ENCODE results near the gene LGR6. TPM values are rescaled to one million over a fixed set of nuclear protein-coding genes. Genes with fewer than 3 reads are reported as not detected.
A peak's percentile ranks its signal among the peaks of the same experiment; 100 is the strongest.
"Not testable (repeated sequence)": the region's sequence is repeated elsewhere in the genome, so short reads cannot be mapped to it uniquely, and the experiment has no call there.

Gene LGR6
- total RNA-seq, 2 experiments from 2014 or later, result 0.26 TPM; not detected in 1

DNA sequence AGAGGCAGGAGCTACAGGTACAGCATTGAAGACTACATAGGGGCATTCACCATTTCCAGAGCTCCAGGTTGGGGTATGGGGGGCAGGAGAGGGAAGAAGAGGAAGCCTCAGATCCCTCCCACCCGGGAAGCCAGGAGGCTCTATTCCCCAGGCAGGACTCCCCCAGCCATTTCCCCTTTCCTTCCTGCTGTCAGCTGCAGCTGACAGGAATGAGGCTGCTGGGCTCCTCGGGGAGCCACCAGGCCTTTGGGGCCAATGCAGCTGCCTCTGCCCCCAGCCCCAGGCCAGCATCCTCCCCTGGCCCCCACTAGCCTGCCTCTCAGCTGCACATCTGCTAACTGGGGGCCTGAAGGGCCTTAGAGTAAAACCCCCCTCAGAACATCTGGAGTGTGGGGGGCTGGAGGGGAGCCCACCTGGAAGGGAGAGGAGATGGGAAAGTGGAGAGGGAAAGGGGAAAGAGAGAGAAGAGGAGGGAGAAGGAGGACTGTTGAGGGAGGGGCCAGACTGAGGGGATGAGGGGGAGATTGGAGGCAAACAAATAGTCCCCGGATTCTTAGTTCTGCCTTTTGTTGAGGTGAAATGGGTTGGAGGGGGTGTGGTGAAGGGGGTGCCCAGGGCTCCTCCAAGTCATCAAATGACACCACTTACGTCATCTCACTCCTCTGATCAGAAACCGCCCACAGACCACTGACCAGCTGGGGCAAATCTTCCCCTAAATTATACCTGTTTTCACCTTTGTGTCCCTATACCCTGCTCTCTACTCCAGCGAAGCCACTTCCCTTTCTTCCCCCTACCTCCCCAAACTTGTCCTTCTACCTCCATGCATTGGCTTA, 58.0 kb downstream of the LGR6 start:
- Mint-ChIP-seq H3K27ac (no peak overlapping the region), H3K9me3 (ENCODE audit: low read depth) (no peaks in the 10 kb centered on the region), H3K4me3 (no peak overlapping the region), H3K27me3 (peaks cover 19% of the 10 kb centered on the region), H3K4me1 (no peaks in the 10 kb centered on the region), H3K36me3 (no peaks in the 10 kb centered on the region)
- no peak for DNase-seq
- CTCF ChIA-PET, result interaction anchor here (1.8 kb wide), 1 partner anchor 15 kb away, joined by 5 read pairs; no protein-coding TSS in a partner anchor
- peak; percentile 12 for ATAC-seq

DNA sequence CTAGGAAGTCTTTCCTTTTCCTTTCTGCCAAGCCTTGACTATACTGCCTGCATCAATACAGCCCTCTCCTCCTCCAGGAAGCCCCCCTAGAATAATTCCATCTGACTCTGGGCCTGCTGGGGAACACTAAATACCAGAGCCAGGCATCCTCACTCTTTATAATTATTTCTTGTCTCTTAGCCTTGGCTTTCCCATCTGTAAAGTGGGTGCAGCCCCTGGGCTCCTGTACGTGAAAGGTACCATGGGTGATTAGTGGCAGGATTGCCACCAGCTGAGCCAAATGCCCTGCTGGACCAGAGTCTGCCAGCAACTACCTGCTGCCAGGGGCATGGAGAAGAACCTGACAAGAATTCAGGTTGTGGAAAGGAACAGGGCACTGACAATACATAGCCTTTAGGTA, 58.7 kb downstream of the LGR6 start:
- Mint-ChIP-seq H3K27me3 (peaks cover 25% of the 10 kb centered on the region), H3K4me3 (no peak overlapping the region), H3K9me3 (ENCODE audit: low read depth) (no peaks in the 10 kb centered on the region), H3K36me3 (no peaks in the 10 kb centered on the region), H3K27ac (no peak overlapping the region), H3K4me1 (peaks cover 2% of the 10 kb centered on the region)
- DNase-seq (no peak), ATAC-seq (no peak)
- CTCF ChIA-PET, result interaction anchor here (0.7 to 1.8 kb wide), 2 partner anchors 15 to 33 kb away, joined by 3 to 5 read pairs; no protein-coding TSS in a partner anchor

DNA sequence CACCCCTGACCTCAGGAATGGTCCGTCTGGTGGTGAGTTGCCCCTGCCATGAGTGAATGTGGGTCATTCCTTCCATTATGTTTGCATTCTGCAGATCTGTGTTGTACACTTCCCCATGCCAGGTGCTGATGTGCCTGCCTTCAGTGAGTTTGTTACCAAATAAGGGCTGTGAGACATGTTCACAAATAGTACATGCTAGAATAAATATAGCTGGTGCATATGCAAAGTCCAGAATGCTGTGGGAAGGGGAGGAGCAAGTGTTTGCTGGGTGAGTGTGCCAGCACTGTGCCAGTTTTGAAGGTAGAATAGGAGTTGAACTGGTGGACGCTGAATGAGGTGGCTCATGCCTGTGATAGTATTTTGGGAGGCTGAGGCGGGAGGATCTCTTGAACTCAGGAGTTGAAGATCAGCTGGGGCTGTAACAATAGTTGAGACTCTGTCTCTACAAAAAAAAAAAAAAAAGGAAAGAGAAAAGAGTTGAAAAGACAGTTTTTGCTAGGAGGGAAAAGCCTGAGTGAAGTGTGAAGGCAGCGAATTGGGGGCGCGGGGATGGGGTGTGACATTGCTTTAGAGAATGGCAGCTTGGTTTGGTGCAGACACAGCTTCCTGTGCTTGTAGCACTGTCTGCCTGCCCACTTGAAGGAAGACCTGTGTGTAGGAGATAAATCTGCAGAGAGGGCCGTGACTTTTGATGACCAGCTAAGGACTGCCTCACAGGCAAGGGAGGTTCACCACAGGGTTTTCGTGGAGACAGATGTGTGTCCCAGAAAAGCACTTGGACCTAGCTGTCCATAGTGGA, 61.1 kb downstream of the LGR6 start:
- no peak for ATAC-seq
- no peaks in the 10 kb centered on the region for H3K9me3 Mint-ChIP-seq (ENCODE audit: low read depth)
- CTCF ChIA-PET, result no interaction called here
- peaks cover 26% of the 10 kb centered on the region for H3K27me3 Mint-ChIP-seq
- H3K36me3 Mint-ChIP-seq, result no peaks in the 10 kb centered on the region
- no peak for DNase-seq
- no peak overlapping the region for H3K4me3 Mint-ChIP-seq
- H3K4me1 Mint-ChIP-seq, result peaks cover 2% of the 10 kb centered on the region
- no peak overlapping the region for H3K27ac Mint-ChIP-seq

DNA sequence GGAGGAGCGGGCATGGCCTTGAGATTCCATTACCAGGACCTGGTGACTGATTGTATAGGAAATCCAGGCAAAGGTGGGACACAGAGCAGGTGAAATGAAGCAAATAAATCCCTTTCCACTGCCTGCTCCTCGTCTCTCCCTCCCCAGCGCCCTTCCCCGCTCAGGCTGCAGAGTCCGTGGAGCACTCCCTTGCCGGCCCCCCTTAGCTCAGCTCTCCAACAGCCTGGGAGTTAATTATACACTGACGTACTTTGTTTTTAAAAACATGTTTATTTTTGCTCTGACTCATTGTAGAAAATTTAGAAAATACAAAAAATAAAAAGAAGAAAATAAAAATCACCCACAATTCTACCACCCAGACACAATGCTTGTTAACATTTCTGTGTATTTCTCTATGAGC, 61.7 kb downstream of the LGR6 start:
- H3K4me3 Mint-ChIP-seq, result no peak overlapping the region
- H3K9me3 Mint-ChIP-seq (ENCODE audit: low read depth), result no peaks in the 10 kb centered on the region
- peaks cover 2% of the 10 kb centered on the region for H3K4me1 Mint-ChIP-seq
- H3K36me3 Mint-ChIP-seq, result no peaks in the 10 kb centered on the region
- H3K27ac Mint-ChIP-seq, result no peak overlapping the region
- ATAC-seq (no peak), DNase-seq (no peak)
- CTCF ChIA-PET, result no interaction called here
- H3K27me3 Mint-ChIP-seq, result peaks cover 26% of the 10 kb centered on the region

DNA sequence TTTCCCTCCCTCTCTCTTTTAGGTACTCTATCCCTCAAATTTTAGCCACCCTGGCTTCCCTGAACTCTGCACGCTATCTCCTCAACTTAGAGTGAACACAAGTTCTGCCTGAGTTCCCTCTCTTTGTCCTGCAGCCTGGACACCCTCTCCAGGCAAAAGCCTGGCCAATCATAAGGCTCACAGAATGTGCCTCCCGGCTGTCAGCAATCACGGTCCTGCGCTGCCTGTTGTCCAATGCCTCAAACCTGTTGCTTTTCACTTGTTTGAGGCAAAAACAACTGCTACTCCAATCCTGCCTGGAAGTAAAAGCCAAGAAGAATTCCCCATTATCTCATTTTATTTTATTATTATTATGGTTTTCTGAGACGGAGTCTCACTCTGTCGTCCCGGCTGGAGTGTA, 66.1 kb downstream of the LGR6 start:
- peaks cover 2% of the 10 kb centered on the region for H3K4me1 Mint-ChIP-seq
- H3K9me3 Mint-ChIP-seq (ENCODE audit: low read depth), result no peaks in the 10 kb centered on the region
- DNase-seq (no peak), ATAC-seq (no peak)
- CTCF ChIA-PET, result no interaction called here
- peaks cover 41% of the 10 kb centered on the region for H3K27me3 Mint-ChIP-seq
- H3K36me3 Mint-ChIP-seq, result no peaks in the 10 kb centered on the region
- no peak overlapping the region for H3K27ac Mint-ChIP-seq
- H3K4me3 Mint-ChIP-seq, result no peak overlapping the region

DNA sequence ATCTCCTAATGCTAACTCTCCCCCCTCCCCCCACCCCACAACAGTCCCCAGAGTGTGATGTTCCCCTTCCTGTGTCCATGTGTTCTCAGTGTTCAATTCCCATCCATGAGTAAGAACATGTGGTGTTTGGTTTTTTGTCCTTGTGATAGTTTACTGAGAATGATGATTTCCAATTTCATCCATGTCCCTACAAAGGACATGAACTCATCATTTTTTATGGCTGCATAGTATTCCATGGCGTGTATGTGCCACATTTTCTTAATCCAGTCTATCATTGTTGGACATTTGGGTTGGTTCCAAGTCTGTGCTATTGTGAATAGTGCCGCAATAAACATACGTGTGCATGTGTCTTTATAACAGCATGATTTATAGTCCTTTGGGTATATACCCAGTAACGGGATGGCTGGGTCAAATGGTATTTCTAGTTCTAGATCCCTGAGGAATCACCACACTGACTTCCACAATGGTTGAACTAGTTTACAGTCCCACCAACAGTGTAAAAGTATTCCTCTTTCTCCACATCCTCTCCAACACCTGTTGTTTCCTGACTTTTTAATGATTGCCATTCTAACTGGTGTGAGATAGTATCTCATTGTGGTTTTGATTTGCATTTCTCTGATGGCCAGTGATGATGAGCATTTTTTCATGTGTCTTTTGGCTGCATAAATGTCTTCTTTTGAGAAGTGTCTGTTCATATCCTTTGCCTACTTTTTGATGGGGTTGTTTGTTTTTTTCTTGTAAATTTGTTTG, 67.8 kb downstream of the LGR6 start:
- CTCF ChIA-PET; H3K9me3 Mint-ChIP-seq (ENCODE audit: low read depth): not testable (repeated sequence)
- H3K27me3 Mint-ChIP-seq, result peaks cover 57% of the 10 kb centered on the region

DNA sequence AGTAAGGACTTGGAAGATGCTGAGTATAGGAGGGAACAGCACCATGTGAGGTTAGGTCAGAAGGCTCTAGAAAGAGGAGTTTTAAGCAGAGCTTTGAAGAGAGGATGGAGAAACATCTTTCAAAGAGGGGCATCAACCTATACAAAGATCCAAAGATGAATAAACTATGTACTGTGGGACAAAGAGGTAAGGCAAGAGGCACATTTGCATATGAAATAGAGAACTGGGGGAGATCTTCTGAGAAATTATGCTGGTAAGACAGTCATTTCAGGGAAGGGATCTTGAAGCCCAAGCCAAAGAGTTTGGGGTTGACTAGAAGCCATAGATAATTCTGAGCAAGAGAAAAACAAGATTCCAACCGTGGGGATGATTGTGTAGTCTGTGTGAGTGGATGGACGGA, 70.0 kb downstream of the LGR6 start:
- ATAC-seq, result no peak
- no peak overlapping the region for H3K27ac Mint-ChIP-seq
- CTCF ChIA-PET, result interaction anchor here (1.1 kb wide), 1 partner anchor 80 kb away, joined by 3 read pairs; no protein-coding TSS in a partner anchor
- DNase-seq, result no peak
- H3K36me3 Mint-ChIP-seq, result no peaks in the 10 kb centered on the region
- no peaks in the 10 kb centered on the region for H3K4me1 Mint-ChIP-seq
- H3K4me3 Mint-ChIP-seq, result no peak overlapping the region
- H3K9me3 Mint-ChIP-seq (ENCODE audit: low read depth), result no peaks in the 10 kb centered on the region
- peaks cover 47% of the 10 kb centered on the region for H3K27me3 Mint-ChIP-seq

More for the DNA sequence above, 67.8 kb downstream of the LGR6 start:
- not testable (repeated sequence) for ATAC-seq, H3K4me1 Mint-ChIP-seq, H3K36me3 Mint-ChIP-seq, H3K4me3 Mint-ChIP-seq, H3K27ac Mint-ChIP-seq, DNase-seq

DNA sequence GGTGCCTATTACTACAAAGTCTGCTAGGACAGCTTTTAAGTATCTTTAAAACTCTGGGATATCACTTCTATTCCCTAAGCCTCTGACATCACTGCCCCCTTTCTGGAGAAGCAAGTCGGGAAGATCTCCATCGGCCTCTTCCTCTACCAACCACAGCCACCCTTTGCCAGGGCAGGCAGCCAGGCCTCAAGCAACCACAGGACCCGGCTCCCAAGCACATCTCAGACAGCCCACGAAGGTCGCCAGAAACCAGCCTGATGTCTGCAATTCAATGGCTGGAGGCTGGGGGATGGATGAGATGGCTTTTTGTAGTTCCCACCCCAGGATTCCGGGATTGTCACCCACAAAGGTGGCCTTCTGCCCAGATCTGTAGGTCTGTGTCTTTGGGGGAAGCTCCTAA, 70.7 kb downstream of the LGR6 start:
- Mint-ChIP-seq H3K27me3 (peaks cover 47% of the 10 kb centered on the region), H3K4me1 (no peaks in the 10 kb centered on the region), H3K36me3 (no peaks in the 10 kb centered on the region), H3K4me3 (no peak overlapping the region), H3K27ac (no peak overlapping the region), H3K9me3 (ENCODE audit: low read depth) (no peaks in the 10 kb centered on the region)
- ATAC-seq (no peak), DNase-seq (no peak)
- CTCF ChIA-PET, result interaction anchor here (0.6 kb wide), 1 partner anchor 78 kb away, joined by 5 read pairs; the partner anchor contains the start of gene UBE2T

DNA sequence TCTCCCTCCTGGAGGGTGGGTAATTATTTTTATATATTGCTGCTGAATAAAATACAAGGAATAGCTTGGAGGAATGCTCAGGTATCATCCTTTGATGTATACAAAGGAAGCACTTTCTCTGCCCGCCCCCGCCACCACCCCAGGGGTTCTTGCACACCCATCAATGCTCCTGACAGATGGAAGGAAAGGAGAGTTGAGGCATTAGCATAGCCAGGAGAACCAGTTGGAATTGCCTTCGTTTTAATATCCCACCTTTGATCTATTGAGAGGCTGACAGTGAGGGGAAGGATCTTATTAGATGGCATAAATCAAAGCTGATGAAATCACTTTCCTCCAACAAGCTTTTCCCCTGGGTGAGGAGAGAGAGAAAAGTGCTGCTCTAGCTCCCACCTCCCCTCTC, 71.1 kb downstream of the LGR6 start:
- Mint-ChIP-seq H3K36me3 (no peaks in the 10 kb centered on the region), H3K9me3 (ENCODE audit: low read depth) (no peaks in the 10 kb centered on the region), H3K4me3 (no peak overlapping the region), H3K4me1 (no peaks in the 10 kb centered on the region), H3K27ac (no peak overlapping the region), H3K27me3 (peaks cover 47% of the 10 kb centered on the region)
- CTCF ChIA-PET, result no interaction called here
- ATAC-seq, result no peak
- DNase-seq, result no peak

DNA sequence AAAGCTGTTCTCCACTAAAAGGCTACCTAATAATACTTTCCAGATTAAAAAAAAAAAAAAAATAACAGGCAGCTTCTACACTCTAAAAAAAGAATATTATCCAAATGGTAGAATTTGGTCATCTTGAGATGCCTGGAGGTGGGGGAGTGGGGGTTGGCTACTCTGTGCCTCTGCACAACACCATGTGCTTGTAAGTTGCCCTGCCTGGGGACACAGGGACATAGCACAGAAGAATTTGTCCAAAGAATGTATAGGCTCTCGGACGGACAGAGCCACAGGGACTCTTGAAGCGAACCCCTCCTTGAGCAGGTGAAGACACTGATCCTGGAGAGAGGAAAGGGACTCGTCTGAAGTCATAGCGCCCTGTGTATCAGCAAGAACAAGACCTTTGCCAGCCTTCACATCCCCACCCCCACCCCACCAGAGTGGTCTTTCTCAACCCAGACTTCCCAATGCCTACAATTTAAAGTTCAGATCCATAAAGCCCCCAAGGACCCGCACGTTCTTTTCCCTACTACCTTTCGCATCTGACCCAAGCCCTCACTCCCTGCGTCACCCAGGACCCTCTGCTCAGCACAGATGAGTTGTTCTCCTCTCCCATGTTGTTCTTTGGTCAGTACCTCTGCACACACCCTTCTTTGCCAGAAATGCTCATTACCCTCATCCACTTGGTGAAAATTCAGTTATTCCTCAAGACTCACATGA, 72.6 kb downstream of the LGR6 start:
- no peak for ATAC-seq
- no peaks in the 10 kb centered on the region for H3K36me3 Mint-ChIP-seq
- H3K9me3 Mint-ChIP-seq (ENCODE audit: low read depth), result no peaks in the 10 kb centered on the region
- no peak overlapping the region for H3K4me3 Mint-ChIP-seq
- H3K27ac Mint-ChIP-seq, result no peak overlapping the region
- CTCF ChIA-PET, result interaction anchor here (0.8 to 10.5 kb wide), 2 partner anchors 48 to 113 kb away, joined by 3 to 112 read pairs; no protein-coding TSS in a partner anchor
- peaks cover 48% of the 10 kb centered on the region for H3K27me3 Mint-ChIP-seq
- DNase-seq, result no peak
- H3K4me1 Mint-ChIP-seq, result no peaks in the 10 kb centered on the region

DNA sequence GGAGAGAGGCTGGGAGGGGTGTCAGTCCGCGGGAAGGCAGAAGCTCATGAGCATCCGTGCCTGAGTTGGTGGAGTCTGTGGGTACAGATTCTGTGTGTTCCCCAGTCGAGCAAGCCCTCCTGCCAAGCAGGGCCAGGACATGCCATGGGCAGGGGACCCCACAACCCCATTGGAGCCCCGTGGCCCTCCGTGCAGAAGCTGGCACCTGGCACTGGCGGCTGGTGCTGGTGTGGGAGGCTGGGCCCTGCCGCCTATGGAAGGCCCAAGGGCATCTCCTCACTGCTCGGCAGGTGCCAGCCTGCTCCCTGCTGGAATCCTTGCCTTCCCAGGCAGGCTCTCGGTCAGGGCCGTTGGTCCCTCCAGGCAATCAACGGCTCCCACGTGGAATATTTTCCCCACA, 74.4 kb downstream of the LGR6 start:
- no peaks in the 10 kb centered on the region for H3K9me3 Mint-ChIP-seq (ENCODE audit: low read depth)
- no peak for ATAC-seq
- DNase-seq, result no peak
- peaks cover 44% of the 10 kb centered on the region for H3K27me3 Mint-ChIP-seq
- H3K4me1 Mint-ChIP-seq, result no peaks in the 10 kb centered on the region
- H3K4me3 Mint-ChIP-seq, result no peak overlapping the region
- H3K36me3 Mint-ChIP-seq, result no peaks in the 10 kb centered on the region
- CTCF ChIA-PET, result interaction anchor here (1.6 to 10.5 kb wide), 2 partner anchors 46 to 75 kb away, joined by 5 to 112 read pairs; no protein-coding TSS in a partner anchor
- no peak overlapping the region for H3K27ac Mint-ChIP-seq

DNA sequence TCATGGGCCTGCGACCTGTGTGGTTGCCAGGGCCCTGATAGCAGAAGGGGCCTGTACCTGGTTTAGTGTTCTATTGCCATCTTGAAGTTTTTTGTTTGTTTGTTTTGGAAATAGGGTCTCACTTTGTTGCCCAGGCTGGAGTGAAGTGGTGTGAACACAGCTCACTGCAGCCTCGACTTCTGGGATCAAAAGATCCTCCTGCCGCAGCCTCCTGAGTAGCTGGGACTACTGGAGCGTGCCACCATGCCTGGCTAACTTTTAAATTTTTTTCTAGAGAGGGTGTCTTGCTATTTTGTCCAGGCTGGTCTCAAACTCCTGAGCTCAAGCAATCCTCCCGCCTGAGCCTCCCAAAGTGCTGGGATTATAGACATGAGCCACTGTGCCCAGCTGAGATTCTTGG, 75.2 kb downstream of the LGR6 start:
- Mint-ChIP-seq H3K4me1 (no peaks in the 10 kb centered on the region), H3K27me3 (peaks cover 37% of the 10 kb centered on the region), H3K36me3 (no peaks in the 10 kb centered on the region), H3K27ac (no peak overlapping the region), H3K4me3 (no peak overlapping the region), H3K9me3 (ENCODE audit: low read depth) (no peaks in the 10 kb centered on the region)
- ATAC-seq (no peak), DNase-seq (no peak)
- CTCF ChIA-PET, result interaction anchor here (1.0 to 10.5 kb wide), 3 partner anchors 45 to 84 kb away, joined by 3 to 112 read pairs (median 5); no protein-coding TSS in a partner anchor
